NCI-H146 (cell line): ENCODE results near the gene DOCK2.

Experiments
- DNase-seq: peaks from one replicate; lab custom pipeline; 2025; lab: John Stamatoyannopoulos, UW

Gene DOCK2

GRCh38 chr5:170126626-170127025, 489.6 kb downstream of the DOCK2 start:
- DNase-seq: no peak

DNA sequence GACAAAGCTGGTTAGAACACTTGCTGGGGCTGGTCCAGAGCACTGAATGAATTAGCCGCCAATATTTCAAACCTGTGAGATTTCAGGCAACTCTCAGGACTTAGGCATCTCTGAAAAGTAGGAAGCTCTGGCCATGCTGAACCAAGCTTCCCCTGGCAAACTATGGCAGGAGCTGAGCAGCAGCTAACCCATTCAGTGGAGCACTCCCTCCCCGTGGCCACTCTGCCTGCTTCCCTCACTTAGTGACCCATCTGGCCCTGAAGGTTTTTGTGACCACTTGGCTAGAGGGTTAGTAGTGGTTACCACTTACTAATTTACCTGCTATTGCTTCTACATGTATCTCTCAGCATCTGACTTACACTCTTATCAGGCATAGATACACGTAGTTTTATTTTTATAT, 494.2 kb downstream of the DOCK2 start:
- DNase-seq: no peak

DNA sequence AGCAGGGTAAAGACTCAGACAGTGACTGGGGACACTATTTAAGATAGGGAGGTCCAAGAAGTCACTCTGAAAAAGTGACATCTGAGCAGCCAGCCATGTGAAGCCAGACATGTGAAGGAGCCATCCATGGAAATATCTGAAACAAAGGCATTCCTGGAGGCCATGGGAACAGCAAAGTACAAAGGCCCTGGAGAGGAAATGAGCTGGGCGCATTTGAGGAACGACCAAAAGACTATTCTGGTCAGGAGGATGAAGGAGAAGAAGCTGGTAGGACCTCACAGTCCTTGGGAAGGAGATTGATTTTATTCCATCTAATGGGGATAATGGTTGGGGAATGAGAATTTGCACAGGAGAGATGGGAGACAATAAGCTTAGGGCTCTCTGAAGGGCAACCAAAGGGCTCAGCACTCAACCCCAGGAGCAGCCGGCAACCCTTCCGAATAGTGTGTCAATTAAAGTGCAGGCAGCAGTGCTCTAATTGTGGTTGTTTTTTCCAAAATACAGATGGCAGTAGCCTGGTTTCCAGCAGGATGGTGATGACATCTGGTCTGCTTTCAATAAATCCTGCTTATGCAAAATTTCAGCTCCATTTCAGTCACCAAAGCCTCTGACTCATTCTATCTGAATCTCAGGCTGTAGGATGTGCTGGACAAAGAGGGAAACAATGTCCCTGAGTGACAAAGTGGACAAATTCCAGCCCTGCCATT, 495.3 kb downstream of the DOCK2 start:
- no peak for DNase-seq
